ENCODE data around the gene TAGAP. TPM values are rescaled to one million over a fixed set of nuclear protein-coding genes. Genes with fewer than 3 reads are reported as not detected.

Gene TAGAP
- total RNA-seq, 1 experiment from 2014 or later = 0.22 TPM

GRCh38 chr6:159056899-159057298 lies 12.1 kb upstream of the TAGAP start (continued):
- TF ChIP-seq GABPB1 (CRISPR knock-in tag; IDR thresholded peaks at IDR 0.05) (no peak), SOX15 (CRISPR knock-in tag; IDR thresholded peaks at IDR 0.05) (no peak)

- ATAC-seq = no peak
- Mint-ChIP-seq H3K9me3 (peaks cover 13% of the 10 kb centered on the region; the same call in 1 of the 2 replicates), H3K27me3 (ENCODE audit: low read depth) (no peaks in the 10 kb centered on the region), H3K4me1 (peaks cover 11% of the 10 kb centered on the region), H3K36me3 (no peaks in the 10 kb centered on the region), H3K27ac (no peak overlapping the region), H3K4me3 (no peak overlapping the region)
- POLR2A ChIA-PET = no interaction called here
- CTCF ChIA-PET = interaction anchor here (0.6 to 1.5 kb wide), 3 partner anchors 12 to 303 kb away, joined by 3 to 6 read pairs (median 4); no protein-coding TSS in a partner anchor
- TF ChIP-seq NFYB (CRISPR knock-in tag; conservative IDR thresholded peaks at IDR 0.05; ENCODE audit: low read depth) (no peak), HMGA2 (CRISPR knock-in tag; IDR thresholded peaks at IDR 0.05) (no peak), ATF1 (CRISPR knock-in tag; IDR thresholded peaks at IDR 0.05) (no peak), NFE2L1 (CRISPR knock-in tag; IDR thresholded peaks at IDR 0.05) (no peak), FOXP4 (CRISPR knock-in tag; IDR thresholded peaks at IDR 0.05) (no peak), JUN (CRISPR knock-in tag; IDR thresholded peaks at IDR 0.05) (no peak), FOXK1 (CRISPR knock-in tag; IDR thresholded peaks at IDR 0.05) (no peak), AFF4 (CRISPR knock-in tag; IDR thresholded peaks at IDR 0.05; ENCODE audit: borderline replicate concordance) (no peak), OVOL2 (CRISPR knock-in tag; IDR thresholded peaks at IDR 0.05; ENCODE audit: borderline replicate concordance) (no peak), ARID4B (CRISPR knock-in tag; IDR thresholded peaks at IDR 0.05; ENCODE audit: borderline replicate concordance) (no peak)
- no peak for DNase-seq (ENCODE audit: low spot score)
These were observed 11.6 kb upstream of the TAGAP start for GRCh38 chr6:159056432-159056831.

GRCh38 chr6:159056003-159056402 lies 11.2 kb upstream of the TAGAP start:
- Mint-ChIP-seq H3K36me3 (no peaks in the 10 kb centered on the region), H3K4me3 (no peak overlapping the region), H3K4me1 (peaks cover 11% of the 10 kb centered on the region), H3K9me3 (peaks cover 13% of the 10 kb centered on the region; the same call in 1 of the 2 replicates), H3K27me3 (ENCODE audit: low read depth) (no peaks in the 10 kb centered on the region), H3K27ac (no peak overlapping the region)
- TF ChIP-seq MLX (CRISPR knock-in tag; IDR thresholded peaks at IDR 0.05) = no peak
- no peak for TF ChIP-seq RELA (CRISPR knock-in tag; IDR thresholded peaks at IDR 0.05; ENCODE audit: borderline replicate concordance)
- no peak for TF ChIP-seq SOX15 (CRISPR knock-in tag; IDR thresholded peaks at IDR 0.05)
- TF ChIP-seq FOXK1 (CRISPR knock-in tag; IDR thresholded peaks at IDR 0.05) = no peak
- no peak for TF ChIP-seq SP1 (CRISPR knock-in tag; conservative IDR thresholded peaks at IDR 0.05)
- TF ChIP-seq TCF7 (CRISPR knock-in tag; IDR thresholded peaks at IDR 0.05; ENCODE audit: low read depth) = no peak
- TF ChIP-seq JAZF1 (CRISPR knock-in tag; IDR thresholded peaks at IDR 0.05) = no peak
- no peak for DNase-seq (ENCODE audit: low spot score)
- no peak for ATAC-seq
- CTCF ChIA-PET = interaction anchor here (1.5 kb wide), 1 partner anchor 12 kb away, joined by 4 read pairs; no protein-coding TSS in a partner anchor
- POLR2A ChIA-PET = no interaction called here

All from WTC11 (cell line).